HTR-8/SVneo (cell line): ENCODE results near the gene GPATCH4.
"Not testable (repeated sequence)": the region's sequence is repeated elsewhere in the genome, so short reads cannot be mapped to it uniquely, and the experiment has no call there.

Experiments used
- DNase-seq: peaks from one replicate; pipeline ENCODE4 v3.0.0; 2011; ENCODE audit warnings: low spot score, mixed read lengths; ENCODE audit not compliant: insufficient read length
- FAIRE-seq: peaks from 2 replicates; lab custom pipeline; 2011; peaks lifted over from hg19 to GRCh38; lab: Jason Lieb, UNC

The GPATCH4 gene

GRCh38 chr1:156553860-156554485, 47.3 kb downstream of the GPATCH4 start:
- DNase-seq (no peak), FAIRE-seq (no peak)

GRCh38 chr1:156552937-156553336, 48.3 kb downstream of the GPATCH4 start:
- DNase-seq, FAIRE-seq: not testable (repeated sequence)

- FAIRE-seq (no peak), DNase-seq (no peak)
Observed at GRCh38 chr1:156552518-156552917, 48.8 kb downstream of the GPATCH4 start.

GRCh38 chr1:156551869-156552268, 49.4 kb downstream of the GPATCH4 start:
- no peak for FAIRE-seq
- no peak for DNase-seq

- FAIRE-seq (no peak), DNase-seq (no peak)
Observed at GRCh38 chr1:156551066-156551643, 50.1 kb downstream of the GPATCH4 start.

GRCh38 chr1:156550346-156550745, 50.9 kb downstream of the GPATCH4 start:
- DNase-seq (no peak), FAIRE-seq (no peak)

- FAIRE-seq (no peak), DNase-seq (no peak)
Observed at GRCh38 chr1:156549831-156550230, 51.4 kb downstream of the GPATCH4 start.

- DNase-seq = no peak
- no peak for FAIRE-seq
Observed at GRCh38 chr1:156549390-156549789, 51.9 kb downstream of the GPATCH4 start.

GRCh38 chr1:156547982-156548381, 53.3 kb downstream of the GPATCH4 start:
- FAIRE-seq (no peak), DNase-seq (no peak)

- DNase-seq (no peak), FAIRE-seq (no peak)
Observed at GRCh38 chr1:156547434-156547833, 53.8 kb downstream of the GPATCH4 start.

GRCh38 chr1:156546267-156546666, 55.0 kb downstream of the GPATCH4 start:
- DNase-seq (no peak), FAIRE-seq (no peak)

GRCh38 chr1:156544592-156545102, 56.6 kb downstream of the GPATCH4 start:
- DNase-seq (no peak), FAIRE-seq (no peak)
